Thoracic aorta (tissue), 2 donors: ENCODE measurements around the gene STPG4. TPM values are rescaled to one million over a fixed set of nuclear protein-coding genes. Genes with fewer than 3 reads are reported as not detected.
"Not testable (repeated sequence)": the region's sequence is repeated elsewhere in the genome, so short reads cannot be mapped to it uniquely, and the experiment has no call there.

ENCODE experiments used
- ATAC-seq: fragments of 150-250 bp; one replicate; pipeline ENCODE4 v1.8.0; 2017; ENCODE audit warnings: low read depth; ENCODE audit not compliant: insufficient number of reproducible peaks, low FRiP score
- DNase-seq: peaks from one replicate; pipeline ENCODE4 v3.0.0-alpha.2; 2020; ENCODE audit warnings: low spot score
- H3K27ac ChIP-seq, 2 donors: fragments of 200-600 bp; sonication (generic); 1 replicate in 1 of 2; 2 replicates in 1 of 2; pipeline ENCODE4 v1.5.1; 2016; ENCODE audit warnings: mild to moderate bottlenecking in 2 of 2, moderate library complexity in 2 of 2
- H3K27me3 ChIP-seq: fragments of 200-600 bp; sonication (generic); replicated peaks from 2 replicates; pipeline ENCODE4 v1.6.0; 2016; ENCODE audit warnings: mild to moderate bottlenecking; ENCODE audit not compliant: insufficient read depth
- H3K36me3 ChIP-seq: fragments of 200-600 bp; sonication (generic); one replicate; pipeline ENCODE4 v1.5.1; 2016
- H3K4me1 ChIP-seq, 2 donors: fragments of 200-600 bp; sonication (generic); 1 replicate in 1 of 2; 2 replicates in 1 of 2; pipeline versions ENCODE4 v1.5.1 to v1.6.0; 2016; ENCODE audit warnings: low read depth in 2 of 2, mild to moderate bottlenecking in 1 of 2; ENCODE audit not compliant: control insufficient read depth in 1 of 2
- H3K4me3 ChIP-seq: fragments of 200-600 bp; sonication (generic); 2 replicates; pipeline ENCODE4 v1.5.1; 2016; ENCODE audit warnings: mild to moderate bottlenecking
- H3K9me3 ChIP-seq: fragments of 200-600 bp; sonication (generic); 2 replicates; pipeline ENCODE4 v1.5.1; 2016
- CTCF ChIP-seq: fragments of 200-600 bp; sonication (generic); IDR thresholded peaks from one replicate; pipeline ENCODE4 v1.5.1; 2019; ENCODE audit warnings: antibody characterized with exemption
- total RNA-seq, 2 donors: library from RNA; depleted of rRNA; stranded (reverse); fragments of >200 nt; gene quantifications; one replicate each; pipeline versions ENCODE4 v1.1.0 to v1.2.3, GENCODE V29; 2016

The STPG4 gene
- total RNA-seq, 2 donors from 2014 or later = not detected

- not testable (repeated sequence) for H3K36me3 ChIP-seq, H3K27ac ChIP-seq, H3K9me3 ChIP-seq, H3K4me1 ChIP-seq, H3K27me3 ChIP-seq, DNase-seq, ATAC-seq, H3K4me3 ChIP-seq
These were observed 55.4 kb downstream of the STPG4 start for GRCh38 chr2:47099712-47100111.

- TF ChIP-seq CTCF = no peak
- H3K36me3 ChIP-seq = no peaks in the 10 kb centered on the region
- H3K4me1 ChIP-seq = no peaks in the 10 kb centered on the region
- DNase-seq = no peak
- H3K9me3 ChIP-seq = no peaks in the 10 kb centered on the region
- no peak for ATAC-seq
- H3K4me3 ChIP-seq = no peak overlapping the region
- H3K27ac ChIP-seq = no peak overlapping the region
- no peaks in the 10 kb centered on the region for H3K27me3 ChIP-seq
These were observed 56.2 kb downstream of the STPG4 start for GRCh38 chr2:47098953-47099352.

GRCh38 chr2:47097563-47097962, 57.5 kb downstream of the STPG4 start:
- DNase-seq = no peak
- ATAC-seq = no peak

GRCh38 chr2:47096451-47096850, 58.7 kb downstream of the STPG4 start:
- DNase-seq = no peak
- no peak overlapping the region for H3K4me3 ChIP-seq
- H3K27ac ChIP-seq = no peak overlapping the region
- no peaks in the 10 kb centered on the region for H3K27me3 ChIP-seq
- peaks cover 4% of the 10 kb centered on the region in 2 donors for H3K4me1 ChIP-seq
- H3K36me3 ChIP-seq = no peaks in the 10 kb centered on the region
- no peaks in the 10 kb centered on the region for H3K9me3 ChIP-seq
- ATAC-seq = no peak
- TF ChIP-seq CTCF = no peak

More at GRCh38 chr2:47097563-47097962, 57.5 kb downstream of the STPG4 start:
- H3K27ac ChIP-seq = no peak overlapping the region
- H3K9me3 ChIP-seq = no peaks in the 10 kb centered on the region
- no peak overlapping the region for H3K4me3 ChIP-seq
- H3K4me1 ChIP-seq = no peaks in the 10 kb centered on the region
- no peaks in the 10 kb centered on the region for H3K36me3 ChIP-seq
- TF ChIP-seq CTCF = no peak
- no peaks in the 10 kb centered on the region for H3K27me3 ChIP-seq

- DNase-seq = no peak
- no peak overlapping the region for H3K4me3 ChIP-seq
- H3K9me3 ChIP-seq = no peaks in the 10 kb centered on the region
- no peak for TF ChIP-seq CTCF
- no peak overlapping the region for H3K27ac ChIP-seq
- H3K36me3 ChIP-seq = no peaks in the 10 kb centered on the region
- H3K27me3 ChIP-seq = no peaks in the 10 kb centered on the region
- no peak for ATAC-seq
- H3K4me1 ChIP-seq = peaks cover 7 to 8% of the 10 kb centered on the region in 2 donors
These were observed 59.6 kb downstream of the STPG4 start for GRCh38 chr2:47095349-47096020.
